ENCODE results near the gene ARL14EP.

ARL14EP gene

DNA sequence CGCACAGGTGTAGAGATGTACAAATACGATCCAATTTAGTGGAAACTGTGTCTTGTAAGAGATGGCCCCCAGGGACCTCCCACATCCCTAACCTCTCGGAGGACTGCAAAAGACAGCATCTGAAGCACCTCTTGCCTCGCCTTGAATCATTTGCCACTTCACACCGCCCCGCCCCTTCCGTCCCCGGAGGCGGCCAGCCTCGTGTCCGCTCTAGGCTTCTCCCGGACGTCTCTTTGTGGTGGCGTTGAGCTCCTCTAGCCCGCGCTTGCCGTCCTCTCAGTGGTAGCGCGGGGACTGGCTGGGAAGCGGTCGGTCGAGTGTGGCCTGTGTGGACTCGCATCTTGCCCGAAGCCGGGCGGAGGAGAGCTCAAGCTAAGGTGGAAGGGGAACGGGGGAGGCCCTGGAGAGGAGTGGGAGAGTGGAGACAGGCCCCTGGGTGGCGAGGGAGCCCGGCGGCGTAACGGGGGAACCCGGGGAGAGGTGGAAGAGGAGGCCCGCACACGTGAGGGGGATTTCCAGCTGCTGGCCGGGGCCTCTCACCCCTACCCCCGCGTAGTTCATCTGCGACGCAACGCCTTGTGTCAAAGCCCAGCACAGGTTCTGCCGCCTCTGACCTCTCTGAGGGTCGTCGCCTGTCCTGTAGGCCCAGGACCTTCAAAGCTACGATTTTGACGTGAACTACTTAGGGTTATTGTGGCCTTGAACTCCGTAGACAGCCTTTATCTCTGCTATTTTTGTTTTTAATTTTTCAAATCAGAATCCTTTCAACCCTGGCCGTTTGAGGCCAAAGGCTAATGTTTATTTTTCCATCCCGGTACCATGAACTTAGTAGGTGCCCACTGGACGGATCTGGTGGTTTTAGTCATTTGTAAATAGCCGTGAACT is at the start of gene ARL14EP:
Gene ARL14EP (plus strand): TSS at position 279 of the 885 bp plus-strand sequence. CDS start 7,845 bp downstream, outside the sequence.
- peak; percentile 73 for DNase-seq

DNA sequence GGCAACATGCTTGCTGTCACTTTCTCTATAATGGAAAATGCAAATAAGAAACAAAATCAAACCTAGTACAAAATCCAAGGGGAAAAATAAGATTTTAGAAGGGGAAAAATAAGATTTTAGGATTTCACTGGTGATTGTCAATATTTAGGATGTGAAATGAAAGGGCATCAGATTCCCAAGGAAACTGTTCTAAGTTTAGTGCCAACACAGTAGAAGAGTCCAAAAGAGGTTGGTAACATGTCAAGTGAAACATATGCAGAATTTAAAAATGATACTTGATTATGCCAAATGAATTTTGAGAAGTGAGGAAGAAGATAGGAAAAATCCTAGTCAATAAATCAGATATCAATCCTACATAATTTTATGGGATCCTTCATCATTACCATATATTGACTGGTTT is 45.7 kb upstream of the ARL14EP start:
- no peak for DNase-seq

DNA sequence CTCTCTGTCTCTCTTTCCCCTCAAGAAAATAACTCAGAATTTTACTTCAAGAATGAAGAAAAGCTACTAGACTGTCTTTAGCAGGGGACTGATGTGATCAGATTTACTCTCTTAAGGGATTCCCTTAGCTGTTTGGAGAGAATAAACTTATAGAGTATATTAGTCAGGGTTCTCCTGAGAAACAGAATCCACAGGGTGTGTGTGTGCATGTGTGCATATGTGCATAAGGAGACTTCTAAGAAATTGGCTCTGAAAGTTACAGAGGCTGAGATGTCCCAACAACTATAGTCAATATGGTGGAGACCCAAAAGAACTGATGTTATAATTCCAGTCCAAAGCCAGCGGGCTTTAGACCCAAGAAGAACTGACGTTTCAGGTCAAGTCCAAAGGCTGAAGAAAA is 43.1 kb upstream of the ARL14EP start:
- no peak for DNase-seq

DNA sequence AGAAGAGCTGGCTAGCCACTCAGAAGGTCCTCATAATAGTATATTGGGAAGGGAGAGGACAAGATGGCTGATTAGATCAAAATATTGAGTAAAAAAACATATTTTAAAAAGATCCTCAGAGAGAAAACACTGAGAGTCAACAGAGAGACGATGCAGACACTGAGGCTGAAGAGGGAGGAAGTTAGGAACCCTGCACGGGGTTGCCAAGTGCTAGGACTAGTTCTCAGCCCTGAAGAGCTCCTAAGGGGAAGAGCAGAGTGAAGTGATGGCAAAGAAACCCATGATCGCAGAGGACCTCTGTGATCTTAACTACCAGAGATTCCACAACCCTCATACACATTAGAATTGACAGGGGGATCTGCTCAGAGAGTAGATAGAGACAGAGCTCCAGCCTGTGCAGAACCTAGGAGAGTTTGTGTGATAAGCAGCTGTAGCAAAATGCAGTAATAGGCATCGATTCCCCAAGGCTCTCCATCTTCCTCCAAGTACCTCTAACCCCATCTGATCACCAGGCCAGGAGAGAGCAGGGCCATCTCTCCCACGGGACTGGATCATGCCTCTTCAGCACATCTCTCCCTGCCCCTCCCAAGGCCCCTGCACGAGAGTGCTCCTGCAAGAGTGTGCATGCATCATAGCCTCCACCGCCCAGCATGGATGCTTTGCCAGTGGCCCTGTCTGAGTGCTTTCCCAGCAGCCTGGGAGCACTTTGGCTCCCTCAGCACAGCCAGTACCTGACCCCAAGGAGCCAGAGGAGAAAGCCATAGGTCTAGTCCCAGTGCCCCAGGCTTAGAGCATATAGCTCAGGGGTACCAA is 41.2 kb upstream of the ARL14EP start:
- DNase-seq = no peak

DNA sequence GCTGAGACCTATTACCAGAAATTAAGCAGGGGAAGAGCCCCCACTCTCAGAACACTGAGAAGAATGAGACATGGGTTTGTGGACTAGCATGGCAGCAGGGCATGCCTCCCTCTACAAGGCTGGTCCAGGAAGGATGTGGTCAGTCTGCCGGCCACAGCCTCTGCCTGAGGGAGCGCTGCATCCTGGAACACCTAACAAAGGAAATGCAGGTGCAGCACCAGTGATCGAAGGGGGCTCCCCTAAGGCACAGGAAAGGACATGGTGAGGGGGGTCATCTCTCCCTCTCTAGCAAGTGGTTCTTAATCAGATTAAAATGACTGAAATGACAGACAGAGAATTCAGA is 40.6 kb upstream of the ARL14EP start:
- no peak for DNase-seq

DNA sequence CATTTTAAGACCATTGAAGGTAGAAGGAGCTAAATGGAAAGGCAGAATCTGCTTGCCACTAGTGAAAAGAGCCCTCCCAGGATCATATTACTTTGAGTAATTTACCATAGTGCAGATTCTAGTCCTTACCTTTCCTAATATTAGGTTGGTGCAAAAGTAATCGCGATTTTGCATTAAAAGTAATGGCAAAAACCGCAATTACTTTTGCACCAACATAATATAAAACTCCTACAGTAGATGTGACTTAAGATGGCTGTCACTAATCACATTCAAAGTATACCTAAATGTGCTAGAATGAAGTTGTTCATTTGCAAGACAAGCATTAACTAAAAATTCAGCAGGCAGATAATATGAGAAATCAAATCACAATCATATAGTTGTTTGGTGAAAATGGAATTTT is 38.1 kb upstream of the ARL14EP start:
- no peak for DNase-seq

DNA sequence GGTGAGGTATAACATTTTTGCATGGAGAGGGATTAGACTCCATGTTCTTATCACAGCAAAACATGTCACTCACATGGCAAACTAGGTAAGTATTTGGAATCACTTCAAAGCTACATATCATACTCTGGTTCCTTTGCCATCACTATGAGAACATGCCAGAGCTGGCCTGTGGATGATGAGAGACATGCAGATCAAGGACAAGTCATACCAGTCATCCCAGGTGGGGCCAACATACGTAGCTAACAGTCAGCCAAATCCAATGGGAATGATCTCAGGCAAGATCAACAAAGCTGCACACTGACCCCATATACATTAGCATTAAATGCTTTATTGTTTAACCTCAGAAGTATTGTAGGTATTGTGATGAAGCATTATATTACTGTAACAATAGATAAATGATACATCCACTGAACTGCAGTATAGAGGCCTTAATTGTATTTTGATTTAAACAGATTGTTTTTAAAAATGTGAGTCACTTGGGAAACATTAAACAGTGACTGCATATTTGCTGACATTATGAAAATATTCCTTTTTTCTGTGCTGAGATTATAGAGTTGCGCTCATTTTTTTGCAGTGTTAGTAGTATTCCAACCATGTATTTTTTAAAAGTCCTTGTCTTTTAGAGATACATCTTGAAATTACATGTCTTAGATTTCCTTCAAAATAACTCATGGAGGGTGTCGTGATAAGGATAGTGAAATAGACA is 37.3 kb upstream of the ARL14EP start:
- DNase-seq = no peak

DNA sequence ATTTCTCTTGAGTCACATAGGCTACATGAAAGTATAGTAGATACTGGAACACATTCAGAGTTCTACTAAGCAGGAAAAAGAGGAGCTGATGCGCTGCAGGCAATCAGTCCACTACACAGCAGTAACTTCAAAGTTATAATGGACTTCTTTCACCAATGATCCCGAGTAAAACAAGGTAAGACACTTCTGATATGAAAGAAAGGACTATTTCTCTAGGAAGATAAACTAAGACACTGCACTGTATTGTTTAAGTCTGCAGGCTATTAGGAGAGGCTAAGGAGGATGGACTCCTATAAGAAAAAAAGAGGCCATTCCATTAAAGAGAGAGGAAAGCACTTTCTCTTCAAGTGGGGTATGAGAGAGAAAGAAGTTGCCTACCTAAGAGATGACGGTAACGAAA is 31.6 kb upstream of the ARL14EP start:
- DNase-seq = no peak

DNA sequence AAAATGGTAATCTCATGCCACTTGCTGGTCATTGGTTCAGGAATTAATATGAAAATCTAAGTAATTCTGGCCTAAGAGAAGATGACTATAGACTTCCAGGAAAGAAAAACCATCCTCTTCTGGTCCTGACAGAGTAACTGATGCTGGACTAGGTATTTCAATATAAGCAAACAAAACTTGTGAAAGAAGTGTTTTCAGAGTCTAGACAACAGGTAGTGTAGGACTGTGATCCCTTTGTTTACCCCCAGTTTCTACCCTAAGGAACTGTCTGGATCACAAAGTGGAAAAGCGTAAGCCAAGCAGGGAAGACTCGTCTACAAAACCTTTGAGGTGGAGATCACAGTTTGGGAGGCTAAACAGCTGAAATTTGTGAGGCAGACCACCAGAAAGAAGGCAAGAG is 30.4 kb upstream of the ARL14EP start:
- no peak for DNase-seq

DNA sequence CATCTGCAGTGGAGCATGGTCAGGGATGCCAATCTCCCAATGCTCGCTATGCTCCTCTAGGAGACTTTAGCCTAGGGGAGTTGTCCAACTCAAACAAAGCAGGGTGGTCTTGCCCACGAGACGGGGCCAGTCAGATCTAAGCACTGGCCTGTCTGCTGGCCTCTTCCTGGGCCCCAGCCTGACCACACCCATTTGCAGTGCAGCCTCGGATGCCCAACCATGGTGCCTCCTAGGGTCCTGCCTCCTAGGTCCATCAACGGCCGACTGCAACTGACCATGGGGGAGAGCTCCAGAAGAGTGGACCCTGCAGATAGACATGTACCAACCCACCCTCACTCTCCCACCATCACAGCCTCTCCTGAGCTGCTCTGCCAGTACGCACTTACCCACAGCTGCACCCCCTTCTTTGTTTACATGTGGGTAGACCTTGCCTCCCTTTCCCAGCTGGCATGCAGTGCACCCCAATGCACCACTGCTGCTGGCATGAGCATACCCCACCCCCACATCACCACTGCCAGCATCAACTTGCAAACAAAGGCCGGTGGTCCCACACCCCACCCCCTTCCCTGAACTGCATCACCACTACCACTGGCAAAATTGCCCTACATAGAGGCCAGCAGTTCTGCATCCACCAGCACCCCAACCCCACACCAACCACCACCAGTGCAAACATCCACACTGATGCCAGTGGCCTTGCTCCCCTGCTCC is 27.6 kb upstream of the ARL14EP start:
- no peak for DNase-seq

DNA sequence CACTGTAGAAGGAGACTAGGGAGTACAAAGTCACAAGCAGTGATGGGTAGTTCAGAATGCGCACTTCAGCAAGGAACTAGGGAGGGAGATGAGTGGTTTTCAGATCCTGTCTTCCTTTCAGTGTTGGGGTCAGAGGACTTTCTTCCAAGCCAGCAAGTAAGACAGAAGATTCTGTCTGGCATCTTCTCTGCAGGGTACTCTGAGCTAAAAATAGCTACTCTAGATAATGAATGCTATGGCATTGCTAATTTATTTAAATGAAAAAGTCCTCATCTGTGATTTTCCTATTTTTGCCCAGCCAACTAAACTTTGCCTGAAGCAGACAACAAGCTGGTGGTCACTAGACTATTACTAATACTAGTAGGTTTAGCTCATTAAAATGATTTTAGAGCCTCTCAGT is 18.3 kb upstream of the ARL14EP start:
- DNase-seq = no peak

DNA sequence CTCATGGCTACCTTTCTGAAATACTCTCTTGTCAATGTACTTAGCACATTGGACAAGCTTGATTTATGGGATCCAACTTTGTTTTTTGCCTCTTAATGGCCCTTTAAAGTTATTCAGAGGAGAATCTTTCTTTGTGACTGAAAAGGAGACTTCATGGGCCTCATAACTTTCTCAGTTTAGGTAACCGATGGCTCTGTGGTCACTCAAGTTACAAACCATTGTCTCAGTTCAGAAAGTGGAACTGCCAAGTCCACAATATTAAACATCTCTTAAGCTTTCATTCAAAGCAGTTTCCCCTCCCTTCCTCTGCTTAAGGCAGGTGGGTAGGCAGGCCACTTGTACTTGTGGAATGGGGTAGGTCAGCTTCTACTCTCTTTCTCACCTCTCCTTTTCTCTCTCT is 12.3 kb upstream of the ARL14EP start:
- DNase-seq = no peak

DNA sequence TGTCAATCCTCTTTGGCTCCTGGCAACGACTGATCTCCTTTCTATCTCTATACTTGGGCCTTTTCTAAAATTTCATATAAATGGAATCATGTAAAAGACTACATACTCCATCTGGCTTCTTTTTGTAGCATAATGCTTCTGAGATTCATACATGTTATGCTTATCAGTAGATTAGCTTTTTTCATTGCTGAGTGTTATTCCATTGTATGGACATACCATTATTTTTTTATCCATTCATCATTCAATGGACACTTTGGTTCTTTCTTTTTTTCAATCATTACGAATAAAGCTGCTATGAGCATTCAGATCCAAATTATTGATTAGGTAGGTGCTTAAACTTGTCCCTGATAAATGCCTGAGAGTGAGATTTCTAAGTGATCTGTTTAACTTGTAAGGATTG is 11.7 kb upstream of the ARL14EP start:
- no peak for DNase-seq

DNA sequence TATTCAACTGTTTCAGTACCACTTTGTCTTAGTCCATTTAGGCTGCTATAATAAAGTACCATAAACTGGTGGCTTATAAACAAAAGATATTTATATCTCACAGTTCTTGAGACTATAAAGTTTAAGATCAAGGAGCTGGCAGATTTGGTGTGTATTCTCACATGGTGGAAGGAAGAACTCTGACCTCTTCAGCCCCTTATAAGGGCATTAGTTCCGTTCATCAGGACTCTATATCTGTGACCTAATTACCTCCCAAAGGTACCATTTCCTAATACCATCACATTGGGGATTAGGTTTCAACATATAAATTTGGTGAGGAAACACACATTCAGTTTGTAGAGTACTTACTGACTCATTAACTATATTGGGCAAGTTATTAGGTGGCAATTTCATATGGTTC is 10.7 kb upstream of the ARL14EP start:
- no peak for DNase-seq

DNA sequence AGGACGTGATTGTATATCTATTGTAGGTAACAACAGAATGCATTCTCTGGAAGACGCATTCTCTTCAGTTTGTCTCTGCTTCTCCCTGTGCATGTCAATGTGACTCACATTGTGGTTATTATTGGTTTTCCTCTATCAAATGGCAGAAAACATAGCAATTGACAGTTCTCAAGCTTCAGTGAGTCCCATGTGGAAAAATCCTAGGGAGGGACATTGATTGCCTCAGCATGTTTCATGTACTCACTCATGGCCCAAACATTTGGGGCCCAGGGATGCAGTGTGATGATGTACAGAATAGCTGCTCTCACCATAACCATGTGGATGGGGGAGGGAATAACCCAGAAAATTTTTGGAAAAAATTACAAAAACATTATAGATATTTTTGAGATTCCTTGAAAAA is 9.3 kb upstream of the ARL14EP start:
- no peak for DNase-seq

DNA sequence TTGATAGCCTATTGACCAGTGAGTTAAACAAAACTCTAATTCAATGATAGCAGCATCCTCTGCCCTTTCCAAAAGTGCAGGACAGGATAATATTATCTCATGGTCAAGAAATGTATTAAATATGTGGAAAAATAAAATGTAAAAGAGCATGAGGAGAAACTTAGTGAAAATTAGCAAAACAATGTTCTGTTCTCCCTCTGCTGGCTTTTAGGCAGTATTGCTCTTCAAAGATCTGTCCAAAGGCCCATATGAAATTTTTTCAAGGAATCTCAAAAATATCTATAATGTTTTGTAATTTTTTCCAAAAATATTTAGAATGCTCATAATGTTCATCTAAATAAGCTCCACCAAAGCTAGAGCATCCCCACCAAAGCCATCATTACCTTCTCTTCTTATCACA is 8.3 kb upstream of the ARL14EP start:
- DNase-seq = no peak

DNA sequence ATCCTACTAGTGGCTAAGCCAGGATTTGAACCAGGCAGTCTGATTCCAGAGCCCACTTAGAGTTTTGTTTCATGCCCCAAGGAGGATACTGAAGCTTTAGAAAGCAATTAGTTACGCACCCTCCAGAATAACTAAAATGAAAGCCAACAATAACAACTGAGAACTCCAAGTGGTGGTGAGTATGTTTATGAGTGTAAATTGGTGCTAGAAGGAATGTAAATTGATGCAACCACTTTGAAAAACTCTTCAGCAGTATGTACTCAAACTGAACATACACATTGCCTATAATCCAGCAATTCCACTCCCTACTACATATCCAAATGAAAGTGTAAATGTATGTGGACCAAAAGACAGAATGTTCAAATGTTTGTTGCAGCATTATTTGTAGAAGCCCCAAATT is 6.7 kb upstream of the ARL14EP start:
- no peak for DNase-seq

DNA sequence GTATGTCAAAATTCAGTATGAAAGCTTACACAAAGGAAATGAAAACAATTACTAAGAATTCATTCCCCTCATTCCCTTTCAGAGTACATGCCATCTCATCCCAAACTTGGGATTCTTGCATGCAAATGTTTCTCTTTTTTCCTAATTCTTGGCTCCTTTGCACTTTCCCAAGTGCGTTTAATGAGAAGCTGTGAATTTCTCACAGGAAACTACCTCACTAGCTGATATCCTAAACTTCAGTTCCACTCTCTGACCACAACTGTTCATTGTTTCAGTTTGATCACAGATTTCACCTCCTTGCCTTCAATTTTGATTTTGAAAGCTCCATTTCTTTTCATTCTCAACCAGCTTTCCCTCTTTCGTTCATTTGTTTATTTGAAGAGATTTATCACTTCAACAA is 5.9 kb upstream of the ARL14EP start:
- no peak for DNase-seq

DNA sequence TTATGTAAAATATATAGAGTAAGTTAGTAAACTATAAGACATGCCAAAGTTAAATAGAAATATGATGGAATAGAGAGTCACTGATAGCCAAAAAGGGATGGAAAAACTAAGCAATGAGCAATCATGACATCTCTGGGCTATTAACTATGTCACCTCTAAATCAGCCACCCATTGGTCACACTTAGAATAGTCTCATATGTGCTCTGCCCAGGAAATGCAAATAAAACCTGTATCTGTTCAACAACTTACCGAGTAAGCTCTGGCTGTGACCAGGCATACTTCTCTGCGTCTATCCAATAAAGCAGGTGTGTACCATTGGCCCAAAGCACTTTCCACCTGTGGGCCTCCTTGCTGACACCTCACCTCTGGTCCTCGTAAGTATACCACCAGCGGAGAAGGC is 1.6 kb upstream of the ARL14EP start:
- DNase-seq = no peak

DNA sequence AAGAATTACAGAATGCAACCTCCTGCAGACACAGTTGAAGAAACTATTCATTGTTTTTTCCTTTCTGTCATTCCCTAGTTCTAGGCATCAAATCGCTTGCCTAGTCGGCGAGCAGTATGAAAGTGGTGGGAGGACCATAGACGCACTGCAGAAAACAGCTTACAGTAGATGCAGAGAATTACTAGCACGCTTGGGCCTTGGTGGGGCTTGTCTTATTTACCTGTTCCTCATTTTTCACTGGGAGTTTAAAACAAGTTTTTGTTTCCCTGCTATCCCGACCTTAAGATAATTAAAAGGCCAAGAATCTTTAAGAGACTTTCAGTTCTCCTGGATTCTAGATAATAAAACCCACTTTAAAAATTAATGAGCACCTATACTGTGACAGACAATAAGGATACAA is 713 bp upstream of the ARL14EP start:
- DNase-seq = no peak

DNA sequence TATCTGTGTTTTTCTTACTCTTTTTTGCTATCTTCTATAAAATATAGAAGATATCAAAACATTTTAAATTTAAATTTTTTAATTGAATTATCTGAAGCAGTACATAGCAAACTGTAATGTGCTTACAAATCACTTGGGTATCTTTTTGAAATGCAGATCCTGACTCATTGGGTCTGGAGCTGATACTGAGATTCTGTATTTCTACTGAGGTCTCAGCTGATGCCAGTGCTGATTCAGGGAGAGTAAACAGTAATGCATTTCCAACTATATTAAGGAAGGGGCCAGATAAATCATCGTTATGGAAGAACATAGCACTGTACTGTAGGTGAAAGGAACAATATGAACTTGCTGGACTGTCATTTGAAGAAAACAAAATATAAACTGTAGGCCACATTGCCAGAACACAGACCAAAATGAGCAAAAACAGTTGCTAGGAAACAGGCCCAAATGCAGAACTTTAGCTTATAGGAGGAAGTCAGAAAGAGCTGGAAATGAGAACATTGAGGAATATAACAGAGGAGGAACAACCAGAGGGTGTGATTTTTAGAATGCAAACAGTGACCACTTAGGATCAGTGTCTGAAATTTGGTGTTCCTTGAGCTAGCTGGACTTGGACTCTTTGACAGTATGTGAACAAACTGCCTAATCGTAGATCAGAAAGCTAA is 3.3 kb downstream of the ARL14EP start:
- no peak for DNase-seq

DNA sequence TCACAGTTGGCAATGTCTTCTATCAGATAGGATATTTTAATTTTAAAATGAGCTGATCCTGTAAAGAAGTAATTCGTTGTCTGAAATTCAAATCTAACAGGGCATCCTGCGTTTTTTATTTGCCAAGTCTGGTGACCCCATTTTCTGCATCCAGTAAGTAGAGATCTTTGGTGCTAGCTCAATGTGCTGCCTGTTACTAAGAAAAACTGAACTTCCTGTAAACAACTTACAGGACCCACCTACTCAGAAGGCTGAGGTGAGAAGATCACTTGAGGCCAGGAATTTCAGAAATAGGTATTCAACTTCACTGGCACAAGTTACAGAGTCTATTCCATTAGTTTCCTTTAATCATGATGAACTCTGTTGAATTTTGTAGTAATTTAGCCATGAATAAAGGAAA is 4.0 kb downstream of the ARL14EP start:
- no peak for DNase-seq

DNA sequence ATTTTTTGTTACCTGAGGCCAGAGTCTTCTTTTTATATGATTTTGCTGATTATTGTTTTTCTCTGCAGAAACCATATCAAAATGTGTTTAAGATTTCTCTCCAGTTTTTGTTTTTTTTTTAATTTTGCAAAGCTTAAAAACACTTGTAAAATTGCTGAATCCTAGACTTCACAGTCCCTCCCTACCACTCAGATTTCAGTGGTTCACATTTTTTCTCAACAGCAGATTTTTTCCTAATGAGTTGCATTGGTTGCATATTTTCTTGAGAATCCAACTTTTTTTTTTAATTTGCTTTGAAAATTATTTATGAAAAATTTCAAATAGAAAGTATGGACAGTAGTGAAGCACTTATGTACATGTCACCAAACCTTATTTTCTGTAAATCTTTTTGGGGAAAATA is 5.8 kb downstream of the ARL14EP start:
- no peak for DNase-seq

All from NCI-H510A treated with DMSO at 0.1 percent for 48 hours (cell line).